HCT116 (cell line): ENCODE measurements around the gene PLXNB3. TPM values are rescaled to one million over a fixed set of nuclear protein-coding genes. Genes with fewer than 3 reads are reported as not detected.

ENCODE experiments used
- ATAC-seq: fragments of 200-7000 bp; cut with Tn5 transposase; 2 replicates; pipeline ENCODE4 v1.9.1; 2020; ENCODE audit warnings: mild to moderate bottlenecking, moderate library complexity
- BruUV-seq: library from RNA; stranded (reverse); fragments of 400-500 nt; replicated peaks from 2 replicates; lab custom pipeline; 2021; lab: Mats Ljungman, UMichigan
- CTCF ChIA-PET: fragments of 300-600 bp; sonication (Branson Sonifier 250); formaldehyde crosslinking; loops from one replicate; lab custom pipeline; 2021; ENCODE audit warnings: antibody characterized with exemption; lab: Charles Lee
- POLR2A ChIA-PET: fragments of 300-600, 350-600 bp; sonication (Branson Sonifier 250); formaldehyde crosslinking; loops from one replicate; lab custom pipeline; 2021; ENCODE audit warnings: antibody characterized with exemption; lab: Charles Lee
- RAD21 ChIA-PET, 2 experiments: fragments of 300-600 bp; sonication (Branson Sonifier 250); formaldehyde crosslinking; loops; one replicate each; lab custom pipeline; 2023; ENCODE audit warnings: low total read pairs in 2 of 2; ENCODE audit not compliant: uncharacterized antibody in 2 of 2, unreplicated experiment in 2 of 2, low non-redundant PET in 1 of 2; lab: Charles Lee
- DNase-seq: peaks from one replicate; pipeline ENCODE4 v3.0.0-alpha.2; 2010; ENCODE audit warnings: low read depth, low spot score
- H2AFZ ChIP-seq: fragments of 200-600 bp; shearing (Covaris generic), sonication (generic); 2 replicates; pipeline ENCODE4 v1.6.1; 2017; ENCODE audit warnings: low read depth, mixed run types, mixed read lengths, antibody characterized with exemption, low read length; ENCODE audit not compliant: poor library complexity, severe bottlenecking
- H3K27ac ChIP-seq: 2 replicates; pipeline ENCODE4 v1.5.1; 2012; ENCODE audit warnings: low read depth, low read length
- H3K27me3 ChIP-seq: fragments of 200-600 bp; sonication (generic); 2 replicates; pipeline ENCODE4 v1.6.1; 2016; ENCODE audit warnings: mixed run types, low read length, mixed read lengths; ENCODE audit not compliant: insufficient read depth
- H3K36me3 ChIP-seq, 2 experiments: fragments of 200-500 bp in 1 of 2; fragments of 200-600 bp in 1 of 2; sonication (Bioruptor generic) in 1 of 2; sonication (generic) in 1 of 2; 2 replicates each; pipeline versions ENCODE4 v1.5.1 to v1.6.1; 2014 to 2016; ENCODE audit warnings: low read length in 2 of 2, inconsistent platforms in 1 of 2, mixed read lengths in 1 of 2, mixed run types in 1 of 2; ENCODE audit not compliant: insufficient read depth in 2 of 2, control insufficient read depth in 1 of 2
- H3K4me1 ChIP-seq, 2 experiments: fragments of 200-600 bp in 1 of 2; sonication (generic) in 1 of 2; 2 replicates each; pipeline versions ENCODE4 v1.5.1 to v1.6.1; 2012 to 2017; ENCODE audit warnings: low read length in 2 of 2, inconsistent platforms in 1 of 2, mild to moderate bottlenecking in 1 of 2, mixed read lengths in 1 of 2, mixed run types in 1 of 2, moderate library complexity in 1 of 2; ENCODE audit not compliant: insufficient read depth in 2 of 2, control insufficient read depth in 1 of 2
- H3K4me2 ChIP-seq: fragments of 200-600 bp; sonication (generic); 2 replicates; pipeline ENCODE4 v1.6.1; 2017; ENCODE audit warnings: mixed run types, low read length, mixed read lengths
- H3K4me3 ChIP-seq, 2 experiments: fragments of 200-600 bp in 1 of 2; sonication (generic) in 1 of 2; replicated peaks in 1 of 2; 2 replicates each; pipeline ENCODE4 v1.5.1; 2011 to 2016; ENCODE audit warnings: low read length in 2 of 2, control low read depth in 1 of 2, low read depth in 1 of 2, mild to moderate bottlenecking in 1 of 2, mixed read lengths in 1 of 2, mixed run types in 1 of 2
- H3K79me2 ChIP-seq: fragments of 200-600 bp; sonication (generic); 2 replicates; pipeline ENCODE4 v1.6.1; 2017; ENCODE audit warnings: mild to moderate bottlenecking, mixed run types, low read length, moderate library complexity, mixed read lengths; ENCODE audit not compliant: insufficient read depth
- H3K9ac ChIP-seq: fragments of 200-600 bp; sonication (generic); 2 replicates; pipeline ENCODE4 v1.6.1; 2016; ENCODE audit warnings: low read length, mixed read lengths
- H3K9me2 ChIP-seq: fragments of 200-600 bp; sonication (generic), shearing (Covaris generic); 2 replicates; pipeline ENCODE4 v1.6.1; 2017; ENCODE audit warnings: mixed run types, mild to moderate bottlenecking, moderate library complexity; ENCODE audit not compliant: insufficient read depth
- H3K9me3 ChIP-seq, 2 experiments: fragments of 200-500 bp in 1 of 2; fragments of 200-600 bp in 1 of 2; sonication (Bioruptor generic) in 1 of 2; sonication (generic) in 1 of 2; 2 replicates each; pipeline ENCODE4 v1.6.1; 2014 to 2017; ENCODE audit warnings: low read length in 2 of 2, mixed read lengths in 2 of 2, inconsistent platforms in 1 of 2, low read depth in 1 of 2, mild to moderate bottlenecking in 1 of 2, mixed run types in 1 of 2, moderate library complexity in 1 of 2; ENCODE audit not compliant: control insufficient read depth in 1 of 2, insufficient read depth in 1 of 2
- H4K20me1 ChIP-seq: fragments of 200-600 bp; sonication (generic), shearing (Covaris generic); 2 replicates; pipeline ENCODE4 v1.6.1; 2017; ENCODE audit warnings: mixed run types, mild to moderate bottlenecking, moderate library complexity; ENCODE audit not compliant: insufficient read depth
- CBX3 ChIP-seq: IDR thresholded peaks from 2 replicates; pipeline ENCODE4 v1.6.1; 2012; ENCODE audit warnings: low read depth
- ELF1 ChIP-seq: IDR thresholded peaks from 2 replicates; pipeline ENCODE4 v1.6.1; 2012; ENCODE audit warnings: low read depth, borderline replicate concordance
- EZH2 ChIP-seq: fragments of 200-600 bp; sonication (generic); IDR thresholded peaks from 2 replicates; pipeline ENCODE4 v1.6.1; 2017; ENCODE audit warnings: antibody characterized with exemption, mixed run types
- EZH2phosphoT487 ChIP-seq: fragments of 200-600 bp; IDR thresholded peaks from 2 replicates; pipeline ENCODE4 v1.6.1; 2018; ENCODE audit warnings: antibody characterized with exemption, borderline replicate concordance
- FOSL1 ChIP-seq: IDR thresholded peaks from 2 replicates; pipeline ENCODE4 v1.6.1; 2012; ENCODE audit warnings: low read depth
- JUND ChIP-seq: IDR thresholded peaks from 2 replicates; pipeline ENCODE4 v1.6.1; 2012
- MAX ChIP-seq: IDR thresholded peaks from 2 replicates; pipeline ENCODE4 v1.6.1; 2012
- POLR2A ChIP-seq: IDR thresholded peaks from 2 replicates; pipeline ENCODE4 v1.7.0; 2011; ENCODE audit warnings: borderline replicate concordance; ENCODE audit not compliant: insufficient read depth, insufficient read length; ENCODE audit errors: extremely low read depth
- POLR2AphosphoS5 ChIP-seq: IDR thresholded peaks from 2 replicates; pipeline ENCODE4 v1.6.1; 2011; ENCODE audit warnings: mild to moderate bottlenecking, low read depth, low read length, moderate library complexity
- SIN3A ChIP-seq: IDR thresholded peaks from 2 replicates; pipeline ENCODE4 v1.6.1; 2012; ENCODE audit warnings: low read depth
- SP1 ChIP-seq: IDR thresholded peaks from 2 replicates; pipeline ENCODE4 v1.6.1; 2012; ENCODE audit warnings: low read depth
- SRF ChIP-seq: IDR thresholded peaks from 2 replicates; pipeline ENCODE4 v1.6.1; 2012; ENCODE audit warnings: low read depth
- TCF7L2 ChIP-seq: IDR thresholded peaks from 2 replicates; pipeline ENCODE4 v1.7.0; 2011; ENCODE audit warnings: borderline replicate concordance, inconsistent platforms; ENCODE audit not compliant: insufficient read depth, insufficient read length; ENCODE audit errors: extremely low read depth
- ZNF274 ChIP-seq: fragments of 200-500 bp; sonication (Bioruptor generic); IDR thresholded peaks from 2 replicates; pipeline ENCODE4 v1.6.1; 2014; ENCODE audit warnings: mild to moderate bottlenecking, low read depth, low read length, inconsistent platforms
- intact Hi-C: fragments of 100-400 bp; cut with micrococcal nuclease; formaldehyde crosslinking; loops from 2 replicates; pipeline ENCODE4 v1.10.0; 2022
- total RNA-seq: library from RNA; stranded (reverse); gene quantifications from one replicate; pipeline ENCODE4 v1.2.1, GENCODE V29; 2021; ENCODE audit not compliant: unreplicated experiment
- TF ChIP-seq, protein P1 (sequence below): IDR thresholded peaks from 2 replicates; pipeline ENCODE4 v1.6.1; 2012; ENCODE audit warnings: low read depth

PLXNB3 gene
- total RNA-seq, 1 experiment from 2014 or later, result 4.8 TPM

GRCh38 chrX:153777261-153778090 is 13.4 kb downstream of the PLXNB3 start:
- Histone ChIP-seq H3K4me1 (peaks cover 0 to 6% of the 10 kb centered on the region in 2 experiments; a peak in 1 of 4 replicates), H3K27me3 (no peaks in the 10 kb centered on the region), H3K27ac (no peak overlapping the region; the same call in 1 of the 2 replicates), H3K36me3 (no peaks in the 10 kb centered on the region), H3K4me3 (no peak overlapping the region), H3K4me2 (no peak overlapping the region), H4K20me1 (no peaks in the 10 kb centered on the region), H3K79me2 (no peaks in the 10 kb centered on the region), H3K9me2 (no peaks in the 10 kb centered on the region), H2AFZ (no peak overlapping the region), H3K9me3 (no peaks in the 10 kb centered on the region), H3K9ac (no peak overlapping the region)
- intact Hi-C loops, result no loop called here
- ChIA-PET CTCF (no interaction called here), RAD21 (no interaction called here), POLR2A (no interaction called here)
- no TSS peak for BruUV-seq
- ATAC-seq (no peak), DNase-seq (no peak)
- TF ChIP-seq ELF1 (no peak), SRF (no peak), EZH2phosphoT487 (no peak), CBX3 (no peak), JUND (no peak), SIN3A (no peak), SP1 (no peak), ZNF274 (no peak), POLR2AphosphoS5 (no peak), EZH2 (no peak), MAX (no peak), POLR2A (no peak), FOSL1 (no peak), TCF7L2 (no peak)
- TF ChIP-seq, protein P1, sequence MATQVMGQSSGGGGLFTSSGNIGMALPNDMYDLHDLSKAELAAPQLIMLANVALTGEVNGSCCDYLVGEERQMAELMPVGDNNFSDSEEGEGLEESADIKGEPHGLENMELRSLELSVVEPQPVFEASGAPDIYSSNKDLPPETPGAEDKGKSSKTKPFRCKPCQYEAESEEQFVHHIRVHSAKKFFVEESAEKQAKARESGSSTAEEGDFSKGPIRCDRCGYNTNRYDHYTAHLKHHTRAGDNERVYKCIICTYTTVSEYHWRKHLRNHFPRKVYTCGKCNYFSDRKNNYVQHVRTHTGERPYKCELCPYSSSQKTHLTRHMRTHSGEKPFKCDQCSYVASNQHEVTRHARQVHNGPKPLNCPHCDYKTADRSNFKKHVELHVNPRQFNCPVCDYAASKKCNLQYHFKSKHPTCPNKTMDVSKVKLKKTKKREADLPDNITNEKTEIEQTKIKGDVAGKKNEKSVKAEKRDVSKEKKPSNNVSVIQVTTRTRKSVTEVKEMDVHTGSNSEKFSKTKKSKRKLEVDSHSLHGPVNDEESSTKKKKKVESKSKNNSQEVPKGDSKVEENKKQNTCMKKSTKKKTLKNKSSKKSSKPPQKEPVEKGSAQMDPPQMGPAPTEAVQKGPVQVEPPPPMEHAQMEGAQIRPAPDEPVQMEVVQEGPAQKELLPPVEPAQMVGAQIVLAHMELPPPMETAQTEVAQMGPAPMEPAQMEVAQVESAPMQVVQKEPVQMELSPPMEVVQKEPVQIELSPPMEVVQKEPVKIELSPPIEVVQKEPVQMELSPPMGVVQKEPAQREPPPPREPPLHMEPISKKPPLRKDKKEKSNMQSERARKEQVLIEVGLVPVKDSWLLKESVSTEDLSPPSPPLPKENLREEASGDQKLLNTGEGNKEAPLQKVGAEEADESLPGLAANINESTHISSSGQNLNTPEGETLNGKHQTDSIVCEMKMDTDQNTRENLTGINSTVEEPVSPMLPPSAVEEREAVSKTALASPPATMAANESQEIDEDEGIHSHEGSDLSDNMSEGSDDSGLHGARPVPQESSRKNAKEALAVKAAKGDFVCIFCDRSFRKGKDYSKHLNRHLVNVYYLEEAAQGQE, result no peak
